ENCODE data around the gene VAX1.

DNA sequence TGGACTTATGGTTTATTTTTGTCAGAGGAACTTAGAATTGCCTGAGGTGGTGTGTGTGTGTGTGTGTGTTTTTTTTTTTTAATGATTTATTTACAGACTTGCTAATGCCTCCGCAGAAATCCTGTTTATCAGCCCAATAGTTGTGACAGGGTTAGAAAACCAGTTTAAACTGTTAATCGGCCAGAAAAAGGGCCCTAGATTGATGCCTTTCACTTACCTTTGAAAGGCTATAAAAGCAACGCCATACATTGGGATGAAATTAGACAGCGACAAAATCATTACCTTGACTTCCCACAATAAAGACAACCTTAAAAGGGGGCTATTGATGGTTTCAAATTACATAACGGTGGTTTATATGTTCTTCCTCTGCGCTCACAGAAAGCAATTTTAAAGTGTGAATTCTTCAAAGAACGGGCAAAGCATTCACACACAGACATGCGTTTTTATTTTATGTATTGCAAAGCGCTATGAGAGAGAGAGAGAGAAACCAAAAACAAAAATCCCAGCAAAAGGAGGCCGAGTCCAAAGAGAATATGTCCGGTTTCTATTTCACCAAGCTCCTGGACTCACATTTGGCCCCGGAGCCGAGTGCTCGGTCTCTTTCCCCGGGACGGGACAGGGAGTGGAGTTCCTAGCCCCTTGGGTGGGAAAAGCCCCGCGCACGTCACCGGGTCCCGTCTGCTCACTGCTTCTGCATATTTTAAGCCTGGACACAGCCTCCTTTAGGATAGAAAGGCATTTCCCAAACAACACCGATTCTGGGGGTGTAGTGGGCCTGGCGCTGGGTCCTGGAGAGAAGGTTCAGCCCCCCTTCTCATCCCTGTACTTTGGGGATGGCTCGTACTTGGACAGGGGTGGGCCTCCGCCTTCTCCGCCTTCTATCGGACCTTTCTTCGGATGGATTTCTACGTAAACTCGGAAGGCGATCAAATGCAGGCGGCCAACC lies 26.8 kb upstream of the VAX1 start:
- TF ChIP-seq, protein P1, sequence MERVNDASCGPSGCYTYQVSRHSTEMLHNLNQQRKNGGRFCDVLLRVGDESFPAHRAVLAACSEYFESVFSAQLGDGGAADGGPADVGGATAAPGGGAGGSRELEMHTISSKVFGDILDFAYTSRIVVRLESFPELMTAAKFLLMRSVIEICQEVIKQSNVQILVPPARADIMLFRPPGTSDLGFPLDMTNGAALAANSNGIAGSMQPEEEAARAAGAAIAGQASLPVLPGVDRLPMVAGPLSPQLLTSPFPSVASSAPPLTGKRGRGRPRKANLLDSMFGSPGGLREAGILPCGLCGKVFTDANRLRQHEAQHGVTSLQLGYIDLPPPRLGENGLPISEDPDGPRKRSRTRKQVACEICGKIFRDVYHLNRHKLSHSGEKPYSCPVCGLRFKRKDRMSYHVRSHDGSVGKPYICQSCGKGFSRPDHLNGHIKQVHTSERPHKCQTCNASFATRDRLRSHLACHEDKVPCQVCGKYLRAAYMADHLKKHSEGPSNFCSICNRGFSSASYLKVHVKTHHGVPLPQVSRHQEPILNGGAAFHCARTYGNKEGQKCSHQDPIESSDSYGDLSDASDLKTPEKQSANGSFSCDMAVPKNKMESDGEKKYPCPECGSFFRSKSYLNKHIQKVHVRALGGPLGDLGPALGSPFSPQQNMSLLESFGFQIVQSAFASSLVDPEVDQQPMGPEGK (CRISPR knock-in tag; IDR thresholded peaks at IDR 0.05; ENCODE audit: borderline replicate concordance), result no peak
- TF ChIP-seq ZFP3 (CRISPR knock-in tag; IDR thresholded peaks at IDR 0.05), result no peak
- TF ChIP-seq BACH2 (CRISPR knock-in tag; IDR thresholded peaks at IDR 0.05; ENCODE audit: borderline replicate concordance), result no peak
- TF ChIP-seq, protein P2, sequence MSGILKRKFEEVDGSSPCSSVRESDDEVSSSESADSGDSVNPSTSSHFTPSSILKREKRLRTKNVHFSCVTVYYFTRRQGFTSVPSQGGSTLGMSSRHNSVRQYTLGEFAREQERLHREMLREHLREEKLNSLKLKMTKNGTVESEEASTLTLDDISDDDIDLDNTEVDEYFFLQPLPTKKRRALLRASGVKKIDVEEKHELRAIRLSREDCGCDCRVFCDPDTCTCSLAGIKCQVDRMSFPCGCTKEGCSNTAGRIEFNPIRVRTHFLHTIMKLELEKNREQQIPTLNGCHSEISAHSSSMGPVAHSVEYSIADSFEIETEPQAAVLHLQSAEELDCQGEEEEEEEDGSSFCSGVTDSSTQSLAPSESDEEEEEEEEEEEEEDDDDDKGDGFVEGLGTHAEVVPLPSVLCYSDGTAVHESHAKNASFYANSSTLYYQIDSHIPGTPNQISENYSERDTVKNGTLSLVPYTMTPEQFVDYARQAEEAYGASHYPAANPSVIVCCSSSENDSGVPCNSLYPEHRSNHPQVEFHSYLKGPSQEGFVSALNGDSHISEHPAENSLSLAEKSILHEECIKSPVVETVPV (CRISPR knock-in tag; IDR thresholded peaks at IDR 0.05), result no peak
